ENCODE results near the gene TIAM2. TPM values are rescaled to one million over a fixed set of nuclear protein-coding genes. Genes with fewer than 3 reads are reported as not detected.

TIAM2 gene
- total and polyA plus RNA-seq, 7 experiments from 2014 or later, result 0.66 to 11.6 (median 6.0) TPM

DNA sequence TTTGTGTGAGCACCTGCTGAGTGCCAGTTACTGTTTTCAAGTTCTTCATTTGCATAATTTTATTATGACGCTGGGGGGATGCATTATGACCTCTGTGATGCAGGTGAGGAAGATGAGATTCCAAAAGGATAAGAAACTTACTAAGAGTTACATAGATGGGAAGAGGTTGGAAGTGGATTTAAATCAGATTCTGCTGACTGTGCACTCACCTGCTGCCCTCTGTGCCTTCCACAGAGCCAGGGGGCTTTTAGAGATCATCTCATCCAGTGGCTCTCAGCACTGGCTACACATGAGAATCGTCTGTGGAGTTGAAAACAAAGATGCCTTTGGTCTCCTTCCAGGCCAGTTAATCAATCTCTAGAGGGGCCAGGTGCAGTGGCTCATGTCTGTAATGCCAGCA, 47.9 kb downstream of the TIAM2 start:
- Histone ChIP-seq H3K27me3 (ENCODE audit: control insufficient read depth in 2 of 2, insufficient read depth in 2 of 2, low read length in 2 of 2) (no peaks in the 10 kb centered on the region), H3K36me3 (ENCODE audit: control insufficient read depth in 2 of 3, insufficient read depth in 3 of 3, low read length in 3 of 3) (no peaks in the 10 kb centered on the region), H3K4me1 (ENCODE audit: control insufficient read depth in 2 of 2, insufficient read depth in 2 of 2, low read length in 2 of 2) (no peaks in the 10 kb centered on the region), H3K4me3 (ENCODE audit: low read length) (no peak overlapping the region), H3K27ac (ENCODE audit: low read depth, low read length) (no peak overlapping the region), H3K9me3 (ENCODE audit: control insufficient read depth in 2 of 3, low read length in 3 of 3) (no peaks in the 10 kb centered on the region)
- Mint-ChIP-seq H3K27ac (no peak overlapping the region), H3K4me3 (no peak overlapping the region), H3K9me3 (peaks cover 0 to 3% (median 0%) of the 10 kb centered on the region in 11 donors), H3K27me3 (peaks cover 0 to 6% (median 2%) of the 10 kb centered on the region in 5 donors), H3K4me1 (peaks cover 0 to 5% (median 0%) of the 10 kb centered on the region in 7 donors), H3K36me3 (no peaks in the 10 kb centered on the region)
- DNase-seq (no peak), ATAC-seq (no peak)
- ChIA-PET CTCF (no interaction called here), POLR2A (no interaction called here)
- intact Hi-C loops (cut with micrococcal nuclease), result no loop called here

DNA sequence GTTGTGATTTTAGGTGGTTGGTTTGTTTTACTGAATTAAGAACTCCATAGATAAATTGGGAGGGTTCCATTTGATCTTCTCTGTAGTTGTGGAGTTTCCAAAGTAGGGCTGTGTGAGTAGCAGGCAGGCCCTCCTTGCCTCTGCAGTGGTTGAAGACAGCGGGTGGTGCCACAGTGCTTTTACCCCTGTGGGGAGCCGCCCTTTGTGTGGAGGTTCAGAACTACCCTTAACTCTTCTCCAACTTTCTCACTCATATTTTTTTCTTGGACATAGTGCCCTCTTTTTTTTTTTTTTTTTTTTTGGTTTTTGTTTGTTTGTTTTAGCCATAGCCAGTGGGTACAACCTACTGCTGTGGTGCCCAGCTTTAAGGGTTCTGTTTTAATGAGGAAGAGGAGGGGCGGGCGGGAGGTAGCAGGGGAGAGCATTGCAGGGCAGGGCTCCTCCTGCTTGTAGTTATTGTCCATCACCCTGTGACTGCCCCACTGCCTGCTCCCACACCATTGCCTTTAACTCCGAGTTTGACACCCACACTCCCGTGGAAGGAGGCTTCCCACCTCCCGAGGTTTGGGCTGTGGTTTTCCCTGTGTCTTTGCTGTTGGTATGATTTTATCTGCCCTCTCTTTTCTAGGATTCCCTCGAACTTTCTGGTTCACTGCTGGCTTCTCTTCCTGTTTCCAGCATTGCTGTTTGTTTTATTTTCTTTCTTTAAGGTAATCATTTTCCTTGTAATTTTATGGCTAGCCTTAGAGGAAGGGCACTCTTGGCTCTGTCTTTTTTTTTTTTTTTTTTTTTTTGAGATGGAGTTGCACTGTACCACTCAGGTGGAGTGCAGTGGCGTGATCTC, 50.7 kb downstream of the TIAM2 start:
- intact Hi-C loops (cut with micrococcal nuclease), result no loop called here
- CTCF ChIA-PET, result no interaction called here
- Histone ChIP-seq H3K4me3 (ENCODE audit: low read length) (no peak overlapping the region), H3K27me3 (ENCODE audit: control insufficient read depth in 2 of 2, insufficient read depth in 2 of 2, low read length in 2 of 2) (no peaks in the 10 kb centered on the region), H3K9me3 (ENCODE audit: control insufficient read depth in 2 of 3, low read length in 3 of 3) (no peaks in the 10 kb centered on the region), H3K4me1 (ENCODE audit: control insufficient read depth in 2 of 2, insufficient read depth in 2 of 2, low read length in 2 of 2) (peaks cover 0 to 10% of the 10 kb centered on the region in 2 donors), H3K36me3 (ENCODE audit: control insufficient read depth in 2 of 3, insufficient read depth in 3 of 3, low read length in 3 of 3) (no peaks in the 10 kb centered on the region), H3K27ac (ENCODE audit: low read depth, low read length) (no peak overlapping the region)
- peaks cover 0 to 3% (median 0%) of the 10 kb centered on the region in 11 donors for H3K9me3 Mint-ChIP-seq
- H3K4me3 Mint-ChIP-seq, result no peak overlapping the region
- DNase-seq (no peak), ATAC-seq (no peak)
- peaks cover 0 to 5% (median 0%) of the 10 kb centered on the region in 5 donors for H3K36me3 Mint-ChIP-seq
- POLR2A ChIA-PET, result no interaction called here
- H3K4me1 Mint-ChIP-seq, result peaks cover under 1 to 18% (median 1%) of the 10 kb centered on the region in 7 donors
- peaks cover 0 to 11% (median 2%) of the 10 kb centered on the region in 5 donors for H3K27me3 Mint-ChIP-seq
- H3K27ac Mint-ChIP-seq, result no peak overlapping the region

DNA sequence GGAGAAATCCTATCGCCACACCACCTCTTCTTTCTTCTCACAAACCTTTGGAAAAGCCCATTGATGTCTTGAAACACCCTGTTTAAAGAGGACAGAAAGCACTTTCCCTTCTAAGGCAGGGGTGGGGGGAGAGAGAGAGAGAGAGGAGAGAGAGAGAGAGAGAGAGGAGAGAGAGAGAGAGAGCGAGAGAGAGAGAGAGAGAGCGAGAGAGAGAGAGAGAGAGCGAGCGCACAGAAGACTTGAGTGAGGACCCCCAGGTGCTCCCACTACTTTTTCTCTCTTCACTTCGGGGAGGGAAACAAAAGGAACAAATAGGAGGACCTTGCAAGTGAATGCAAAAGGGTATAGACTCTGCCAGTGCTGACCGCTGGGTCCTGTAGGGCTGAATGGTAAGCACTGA, 52.4 kb downstream of the TIAM2 start:
- Histone ChIP-seq H3K27me3 (ENCODE audit: control insufficient read depth in 2 of 2, insufficient read depth in 2 of 2, low read length in 2 of 2) (no peaks in the 10 kb centered on the region), H3K27ac (ENCODE audit: low read depth, low read length) (no peak overlapping the region), H3K4me3 (ENCODE audit: low read length) (no peak overlapping the region), H3K9me3 (ENCODE audit: control insufficient read depth in 2 of 3, low read length in 3 of 3) (no peaks in the 10 kb centered on the region), H3K4me1 (ENCODE audit: control insufficient read depth in 2 of 2, insufficient read depth in 2 of 2, low read length in 2 of 2) (peaks cover 0 to 16% of the 10 kb centered on the region in 2 donors), H3K36me3 (ENCODE audit: control insufficient read depth in 2 of 3, insufficient read depth in 3 of 3, low read length in 3 of 3) (no peaks in the 10 kb centered on the region)
- Mint-ChIP-seq H3K27ac (no peak overlapping the region), H3K4me1 (peaks cover 2 to 24% (median 5%) of the 10 kb centered on the region in 7 donors), H3K36me3 (peaks cover 0 to 7% (median 0%) of the 10 kb centered on the region in 5 donors), H3K4me3 (no peak overlapping the region), H3K27me3 (peaks cover 0 to 11% (median 0%) of the 10 kb centered on the region in 5 donors), H3K9me3 (peaks cover 0 to 3% (median 0%) of the 10 kb centered on the region in 11 donors)
- intact Hi-C loops (cut with micrococcal nuclease), result no loop called here
- ChIA-PET CTCF (no interaction called here), POLR2A (no interaction called here)
- no peak for ATAC-seq
- no peak for DNase-seq

DNA sequence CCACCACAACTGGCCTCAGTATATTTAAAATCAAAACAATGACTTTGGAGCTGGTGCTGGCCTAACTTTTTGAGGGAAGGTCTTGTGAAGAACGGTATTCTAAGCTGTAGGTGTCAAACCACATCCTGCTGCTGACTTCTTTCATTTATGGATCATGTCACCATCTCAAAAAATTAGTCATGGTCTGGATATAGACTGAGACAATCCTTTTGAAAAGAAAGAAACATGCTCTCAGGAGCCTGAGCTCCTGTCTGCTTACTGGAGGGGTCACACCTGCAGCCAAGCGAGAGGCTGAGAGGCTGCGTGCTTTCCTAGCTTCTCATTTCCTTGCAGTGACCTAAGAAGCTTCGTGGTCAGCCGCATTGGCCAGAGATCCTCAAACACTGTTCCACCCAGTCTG, 55.2 kb downstream of the TIAM2 start:
- no peaks in the 10 kb centered on the region for H3K36me3 ChIP-seq (ENCODE audit: control insufficient read depth in 2 of 3, insufficient read depth in 3 of 3, low read length in 3 of 3)
- H3K4me1 Mint-ChIP-seq, result peaks cover 2 to 27% (median 5%) of the 10 kb centered on the region in 7 donors
- no peak overlapping the region for H3K27ac ChIP-seq (ENCODE audit: low read depth, low read length)
- peak in 2 of 9 donors; percentile 4 to 44 for DNase-seq
- ChIA-PET CTCF (no interaction called here), POLR2A (no interaction called here)
- peak; percentile 16 for ATAC-seq
- H3K27me3 ChIP-seq (ENCODE audit: control insufficient read depth in 2 of 2, insufficient read depth in 2 of 2, low read length in 2 of 2), result no peaks in the 10 kb centered on the region
- H3K27ac Mint-ChIP-seq, result peak overlapping the region in 1 of 9 donors; percentile 79
- H3K36me3 Mint-ChIP-seq, result peaks cover 0 to 7% (median 0%) of the 10 kb centered on the region in 5 donors
- H3K4me3 ChIP-seq (ENCODE audit: low read length), result no peak overlapping the region
- H3K27me3 Mint-ChIP-seq, result peaks cover 0 to 11% (median 0%) of the 10 kb centered on the region in 5 donors
- H3K9me3 Mint-ChIP-seq, result peaks cover 0 to 3% (median 0%) of the 10 kb centered on the region in 11 donors
- intact Hi-C loops (cut with micrococcal nuclease), result loop anchor here in 1 of 2 donors (1.0 to 5.0 kb wide), 2 partner anchors 102 to 121 kb away; no protein-coding TSS in a partner anchor
- H3K4me3 Mint-ChIP-seq, result peak overlapping the region in 1 of 10 donors; percentile 57
- no peaks in the 10 kb centered on the region for H3K9me3 ChIP-seq (ENCODE audit: control insufficient read depth in 2 of 3, low read length in 3 of 3)
- H3K4me1 ChIP-seq (ENCODE audit: control insufficient read depth in 2 of 2, insufficient read depth in 2 of 2, low read length in 2 of 2), result peaks cover 0 to 16% of the 10 kb centered on the region in 2 donors

DNA sequence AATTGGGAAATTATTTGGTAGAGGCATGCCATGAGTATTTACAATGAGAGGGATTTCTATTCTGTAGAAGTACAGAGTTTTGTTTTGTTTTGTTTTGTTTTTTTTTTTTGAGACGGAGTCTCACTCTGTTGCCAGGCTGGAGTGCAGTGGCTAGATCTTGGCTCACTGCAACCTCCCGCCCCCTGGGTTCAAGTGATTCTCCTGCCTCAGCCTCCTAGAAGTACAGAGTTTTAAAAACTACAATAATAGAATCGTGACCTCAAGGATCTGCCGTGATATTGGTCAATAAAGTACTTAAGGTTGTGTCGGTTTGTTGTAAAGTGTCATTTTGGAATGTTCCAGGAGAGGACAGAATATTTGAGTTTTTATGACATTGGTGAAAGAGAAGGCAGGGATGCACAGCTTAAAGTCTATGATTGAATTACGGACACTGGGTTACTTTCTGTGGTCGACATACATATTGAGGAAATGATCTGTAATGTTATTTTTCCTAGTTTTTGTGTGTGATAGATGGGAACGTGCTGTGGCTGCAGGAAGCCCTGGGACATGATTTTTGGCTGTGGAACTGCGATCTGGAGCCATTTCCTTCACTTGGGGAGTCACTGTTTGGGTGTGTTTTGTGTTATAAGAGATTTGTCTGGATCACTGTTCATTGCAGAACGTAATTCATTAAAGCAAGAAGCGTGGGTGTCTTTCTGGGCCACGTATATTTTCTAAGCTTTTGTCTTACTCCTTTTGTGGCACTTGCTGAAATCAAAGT, 59.6 kb downstream of the TIAM2 start:
- H3K27ac ChIP-seq (ENCODE audit: low read depth, low read length), result no peak overlapping the region
- no peaks in the 10 kb centered on the region for H3K27me3 Mint-ChIP-seq
- H3K9me3 Mint-ChIP-seq, result peaks cover 0 to 3% (median 0%) of the 10 kb centered on the region in 11 donors
- no peaks in the 10 kb centered on the region for H3K36me3 ChIP-seq (ENCODE audit: control insufficient read depth in 2 of 3, insufficient read depth in 3 of 3, low read length in 3 of 3)
- POLR2A ChIA-PET, result no interaction called here
- no peak overlapping the region for H3K4me3 ChIP-seq (ENCODE audit: low read length)
- H3K4me3 Mint-ChIP-seq, result no peak overlapping the region
- no peaks in the 10 kb centered on the region for H3K27me3 ChIP-seq (ENCODE audit: control insufficient read depth in 2 of 2, insufficient read depth in 2 of 2, low read length in 2 of 2)
- H3K9me3 ChIP-seq (ENCODE audit: control insufficient read depth in 2 of 3, low read length in 3 of 3), result no peaks in the 10 kb centered on the region
- CTCF ChIA-PET, result no interaction called here
- H3K27ac Mint-ChIP-seq, result no peak overlapping the region
- DNase-seq (no peak), ATAC-seq (no peak)
- peaks cover 2 to 22% (median 5%) of the 10 kb centered on the region in 7 donors for H3K4me1 Mint-ChIP-seq
- intact Hi-C loops (cut with micrococcal nuclease), result loop anchor here in 1 of 2 donors (5.0 kb wide), 1 partner anchor 98 kb away; no protein-coding TSS in a partner anchor
- H3K36me3 Mint-ChIP-seq, result peaks cover 0 to 2% (median 0%) of the 10 kb centered on the region in 5 donors
- peaks cover 0 to 14% of the 10 kb centered on the region in 2 donors for H3K4me1 ChIP-seq (ENCODE audit: control insufficient read depth in 2 of 2, insufficient read depth in 2 of 2, low read length in 2 of 2)

DNA sequence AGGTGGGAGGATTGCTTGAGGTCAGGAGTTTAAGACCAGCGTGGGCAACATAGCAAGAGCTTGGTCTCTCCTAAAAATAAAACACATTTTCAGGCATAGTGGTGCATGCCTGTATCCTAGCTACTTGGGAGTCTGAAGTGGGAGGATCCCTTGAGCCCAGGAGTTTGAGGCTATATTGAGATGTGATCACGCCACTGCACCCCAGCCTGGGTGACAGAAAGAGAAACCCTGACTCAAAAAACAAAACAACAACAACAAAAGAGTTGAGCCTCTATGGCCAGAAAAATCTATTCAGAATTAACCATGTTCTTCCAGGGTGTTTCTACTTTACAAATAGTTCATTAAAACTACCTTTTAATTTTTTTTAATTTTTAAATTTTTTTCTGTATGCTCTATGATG, 60.6 kb downstream of the TIAM2 start:
- Histone ChIP-seq H3K9me3 (ENCODE audit: control insufficient read depth in 2 of 3, low read length in 3 of 3) (no peaks in the 10 kb centered on the region), H3K27me3 (ENCODE audit: control insufficient read depth in 2 of 2, insufficient read depth in 2 of 2, low read length in 2 of 2) (no peaks in the 10 kb centered on the region), H3K4me1 (ENCODE audit: control insufficient read depth in 2 of 2, insufficient read depth in 2 of 2, low read length in 2 of 2) (peaks cover 0 to 6% of the 10 kb centered on the region in 2 donors), H3K27ac (ENCODE audit: low read depth, low read length) (no peak overlapping the region), H3K4me3 (ENCODE audit: low read length) (no peak overlapping the region), H3K36me3 (ENCODE audit: control insufficient read depth in 2 of 3, insufficient read depth in 3 of 3, low read length in 3 of 3) (no peaks in the 10 kb centered on the region)
- DNase-seq (no peak), ATAC-seq (no peak)
- peaks cover 0 to 2% (median 0%) of the 10 kb centered on the region in 5 donors for H3K36me3 Mint-ChIP-seq
- ChIA-PET POLR2A (no interaction called here), CTCF (no interaction called here)
- peaks cover 2 to 14% (median 3%) of the 10 kb centered on the region in 7 donors for H3K4me1 Mint-ChIP-seq
- peaks cover 0 to 3% (median 0%) of the 10 kb centered on the region in 11 donors for H3K9me3 Mint-ChIP-seq
- no peak overlapping the region for H3K4me3 Mint-ChIP-seq
- intact Hi-C loops (cut with micrococcal nuclease), result no loop called here
- no peak overlapping the region for H3K27ac Mint-ChIP-seq
- no peaks in the 10 kb centered on the region for H3K27me3 Mint-ChIP-seq
